ENCODE results near the gene HS1BP3.
A peak's percentile ranks its signal among the peaks of the same experiment; 100 is the strongest.

Gene HS1BP3

DNA sequence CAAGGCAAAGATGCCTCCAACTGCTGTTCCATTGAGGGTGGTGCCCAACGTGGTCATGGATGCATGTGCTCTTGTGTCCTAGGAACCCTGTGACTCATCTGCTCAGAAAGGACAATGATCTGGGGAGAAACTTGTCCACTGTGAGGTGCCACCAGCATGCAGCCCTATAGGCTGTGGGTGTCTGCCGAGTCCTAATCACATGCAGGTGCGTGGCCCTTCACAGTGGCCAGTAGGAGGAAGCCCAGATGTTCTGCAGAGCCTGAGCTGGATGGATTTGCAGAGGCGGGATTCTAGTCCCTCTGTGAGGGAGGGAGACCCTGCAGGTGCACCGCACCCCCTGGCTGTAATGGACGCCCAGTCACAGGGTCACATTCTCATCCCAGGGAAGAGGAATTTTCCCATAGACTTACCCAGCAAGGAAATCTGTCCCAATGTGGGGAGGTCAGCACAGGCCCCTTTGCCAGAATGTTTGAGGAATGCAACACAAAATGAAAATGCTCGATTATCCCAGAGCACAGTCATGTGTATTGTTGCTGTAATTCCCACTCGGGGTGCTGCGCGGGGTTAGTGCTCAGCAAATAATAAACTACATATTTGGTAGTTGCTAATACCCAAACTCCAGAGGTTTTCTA lies 30.0 kb upstream of the HS1BP3 start:
- Mint-ChIP-seq H3K4me1 (peaks cover 13 to 22% of the 10 kb centered on the region in 2 donors), H3K27ac (no peak overlapping the region), H3K36me3 (peaks cover 31 to 54% of the 10 kb centered on the region in 2 donors), H3K9me3 (no peaks in the 10 kb centered on the region), H3K27me3 (no peaks in the 10 kb centered on the region), H3K4me3 (no peak overlapping the region)
- no peak for ATAC-seq (replicated peaks)
- no peak for DNase-seq

DNA sequence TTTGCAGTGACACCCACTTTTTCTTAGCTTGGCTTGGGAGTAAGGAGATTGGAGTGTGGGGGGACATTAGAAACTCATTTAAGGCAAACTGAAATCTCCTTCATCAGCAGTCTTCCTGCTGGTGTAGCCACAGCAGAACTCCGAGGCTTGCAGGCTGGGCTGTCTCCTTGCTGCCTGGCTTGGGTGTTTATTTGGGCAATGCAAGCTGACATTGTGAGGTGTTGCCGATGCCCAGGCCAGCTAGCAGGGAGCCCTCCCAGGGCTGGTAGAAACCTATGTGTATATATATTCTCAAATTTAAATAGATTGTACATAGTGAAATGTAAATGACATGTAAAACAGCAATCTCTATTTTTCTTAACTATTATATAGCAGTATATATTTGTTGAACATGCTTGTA lies 27.9 kb upstream of the HS1BP3 start:
- no peak for ATAC-seq (replicated peaks)
- Mint-ChIP-seq H3K4me1 (peaks cover 23 to 37% of the 10 kb centered on the region in 2 donors), H3K9me3 (no peaks in the 10 kb centered on the region), H3K36me3 (peaks cover 21 to 42% of the 10 kb centered on the region in 2 donors), H3K27ac (no peak overlapping the region), H3K4me3 (no peak overlapping the region), H3K27me3 (peaks cover 0 to under 1% of the 10 kb centered on the region in 2 donors)
- no peak for DNase-seq

DNA sequence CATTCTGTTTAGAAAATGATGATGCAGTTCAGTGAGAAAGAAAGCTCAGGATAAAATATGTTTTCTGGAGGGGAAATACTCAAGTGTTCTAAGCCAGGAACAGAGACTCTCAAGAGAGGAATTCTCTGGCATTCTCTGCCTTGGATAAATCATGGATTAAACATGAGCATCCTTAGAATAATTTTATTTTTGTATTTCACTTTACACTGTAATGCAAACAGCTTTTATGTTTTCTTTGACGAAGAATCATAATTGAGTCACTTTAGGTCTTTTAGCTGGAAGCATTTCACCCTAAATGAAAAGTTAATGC lies 27.1 kb upstream of the HS1BP3 start:
- DNase-seq (no peak), ATAC-seq (replicated peaks) (no peak)
- Mint-ChIP-seq H3K4me3 (peak overlapping the region in 1 of 2 donors; percentile 22), H3K9me3 (no peaks in the 10 kb centered on the region), H3K4me1 (peaks cover 23 to 37% of the 10 kb centered on the region in 2 donors), H3K36me3 (peaks cover 16 to 38% of the 10 kb centered on the region in 2 donors), H3K27ac (no peak overlapping the region), H3K27me3 (peaks cover 4% of the 10 kb centered on the region in 2 donors)

DNA sequence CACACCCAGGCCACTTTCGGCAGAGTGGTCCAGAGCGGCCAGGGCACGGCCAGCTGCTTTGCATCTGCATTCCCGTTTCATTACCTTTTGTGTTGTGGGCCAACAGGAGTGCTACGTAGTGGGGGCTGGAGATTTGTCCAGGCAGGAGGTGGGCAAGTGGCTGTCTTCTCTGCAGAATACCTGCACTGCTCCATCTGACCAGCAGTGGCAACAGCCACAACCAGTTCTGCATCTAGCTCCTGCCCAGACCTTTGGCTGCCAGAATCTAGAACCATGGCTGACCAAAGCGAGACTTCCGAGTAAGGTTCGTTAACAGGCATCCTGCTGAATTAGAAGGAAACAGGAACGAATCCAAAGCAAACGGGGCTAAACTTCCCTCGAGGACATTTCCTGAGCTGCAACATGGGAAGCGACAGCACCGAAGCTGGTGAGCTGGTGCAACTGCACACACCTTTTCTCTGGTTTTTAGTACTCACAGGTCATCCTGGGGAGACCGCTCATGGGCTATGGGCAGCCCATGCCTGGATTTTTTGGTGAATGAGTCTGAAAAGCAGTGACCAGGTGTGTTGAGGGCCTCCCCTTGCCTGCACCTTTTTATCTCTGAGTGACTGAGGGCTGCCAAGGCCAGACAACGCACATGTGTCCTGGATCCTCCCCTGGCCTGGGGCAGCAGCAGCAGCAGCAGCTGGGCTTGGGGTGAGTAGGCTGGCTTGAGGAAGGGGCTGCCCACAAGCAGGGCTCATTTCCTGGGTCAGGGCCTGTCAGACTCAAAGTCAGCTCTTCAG lies 26.6 kb upstream of the HS1BP3 start:
- peaks cover 12 to 32% of the 10 kb centered on the region in 2 donors for H3K36me3 Mint-ChIP-seq
- ATAC-seq (replicated peaks) (peak in 1 of 2 donors; percentile 19), DNase-seq (no peak)
- H3K4me3 Mint-ChIP-seq = peak overlapping the region in 1 of 2 donors; percentile 22
- H3K4me1 Mint-ChIP-seq = peaks cover 23 to 39% of the 10 kb centered on the region in 2 donors
- H3K27me3 Mint-ChIP-seq = peaks cover 5 to 9% of the 10 kb centered on the region in 2 donors
- peak overlapping the region; percentile 65 for H3K27ac Mint-ChIP-seq
- no peaks in the 10 kb centered on the region for H3K9me3 Mint-ChIP-seq

DNA sequence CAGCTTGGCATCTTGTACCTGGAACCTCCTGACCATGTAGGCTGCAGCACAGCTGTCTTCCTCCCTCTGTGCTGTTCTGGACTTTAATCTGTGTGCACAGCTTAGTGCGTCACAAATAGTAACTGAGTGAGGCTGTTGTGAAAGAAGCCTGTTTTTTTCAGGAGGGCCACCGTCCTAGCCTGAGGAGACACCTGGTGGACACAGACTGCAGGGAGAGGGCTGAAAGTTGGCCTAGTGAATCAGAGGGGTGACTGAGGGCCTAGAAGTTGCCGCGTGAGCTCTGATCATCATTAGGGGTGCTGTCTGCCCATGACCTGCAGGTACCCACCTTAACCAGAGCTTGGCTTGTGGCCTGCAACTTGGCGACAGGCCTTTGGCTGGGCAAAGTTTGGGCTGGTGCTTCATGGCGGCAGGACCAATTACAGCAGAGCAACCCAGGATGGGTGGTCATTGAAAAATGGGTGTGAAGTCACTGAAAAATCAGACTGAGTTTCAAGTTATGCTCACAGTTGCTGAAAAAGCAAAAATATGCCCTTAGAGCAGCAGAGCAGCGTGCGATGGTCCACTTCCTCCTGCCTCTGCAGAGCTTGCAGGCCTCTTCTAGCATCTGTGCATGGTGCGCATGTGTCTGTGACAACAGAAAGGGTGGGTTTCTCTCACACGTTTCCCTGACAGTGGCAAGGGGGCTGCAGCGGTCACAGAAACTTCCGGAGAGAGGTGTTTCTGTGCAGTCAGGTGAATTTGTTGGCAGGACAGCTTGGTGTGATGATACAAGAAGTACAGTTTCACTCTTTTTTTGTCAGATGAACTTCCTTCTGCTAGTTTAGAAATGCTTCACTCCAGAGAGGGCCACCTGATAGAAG lies 25.7 kb upstream of the HS1BP3 start:
- peak; percentile 79 to 80 for ATAC-seq (replicated peaks)
- peak overlapping the region in 1 of 2 donors; percentile 49 for H3K4me3 Mint-ChIP-seq
- peak; percentile 59 for DNase-seq

DNA sequence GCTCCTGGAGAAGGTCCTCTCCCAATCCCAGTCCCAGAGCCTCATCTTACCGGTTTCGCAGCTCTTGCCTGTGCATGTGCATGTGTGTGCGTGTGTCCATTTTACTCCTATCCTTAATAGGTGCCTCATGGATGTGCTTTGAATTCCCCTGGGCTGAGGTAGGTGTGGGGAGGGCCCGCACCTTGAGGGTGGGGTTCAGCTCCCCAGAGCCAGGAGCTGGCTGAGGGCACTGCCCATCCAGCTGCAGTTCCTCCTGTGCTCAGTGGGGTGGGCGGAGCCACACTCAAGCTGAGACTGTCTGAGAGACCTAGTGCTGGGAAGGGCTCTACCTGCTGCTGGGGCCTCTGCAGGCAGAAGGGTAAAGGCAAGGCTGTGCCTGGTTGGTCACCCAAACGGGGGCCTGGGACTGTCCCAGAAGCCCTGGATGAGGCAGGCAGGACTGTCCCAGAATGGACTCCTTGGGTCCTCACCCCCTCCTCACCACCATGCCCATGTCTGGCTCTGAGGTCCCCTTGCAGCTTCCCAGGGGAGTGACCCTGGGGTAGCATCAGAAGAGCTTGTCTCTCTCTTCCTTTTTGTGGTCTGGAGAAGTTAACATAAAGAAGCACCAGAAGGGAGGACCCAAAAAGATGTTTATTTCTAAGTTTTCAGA lies 24.9 kb upstream of the HS1BP3 start:
- DNase-seq = peak; percentile 41
- peak overlapping the region; percentile 57 for H3K27ac Mint-ChIP-seq
- peak overlapping the region; percentile 49 to 61 for H3K4me3 Mint-ChIP-seq

More for the DNA sequence above, 25.7 kb upstream of the HS1BP3 start:
- H3K4me1 Mint-ChIP-seq = peaks cover 26 to 48% of the 10 kb centered on the region in 2 donors
- H3K36me3 Mint-ChIP-seq = peaks cover 8 to 23% of the 10 kb centered on the region in 2 donors
- peaks cover 12 to 18% of the 10 kb centered on the region in 2 donors for H3K27me3 Mint-ChIP-seq
- no peaks in the 10 kb centered on the region for H3K9me3 Mint-ChIP-seq
- H3K27ac Mint-ChIP-seq = peak overlapping the region; percentile 57

DNA sequence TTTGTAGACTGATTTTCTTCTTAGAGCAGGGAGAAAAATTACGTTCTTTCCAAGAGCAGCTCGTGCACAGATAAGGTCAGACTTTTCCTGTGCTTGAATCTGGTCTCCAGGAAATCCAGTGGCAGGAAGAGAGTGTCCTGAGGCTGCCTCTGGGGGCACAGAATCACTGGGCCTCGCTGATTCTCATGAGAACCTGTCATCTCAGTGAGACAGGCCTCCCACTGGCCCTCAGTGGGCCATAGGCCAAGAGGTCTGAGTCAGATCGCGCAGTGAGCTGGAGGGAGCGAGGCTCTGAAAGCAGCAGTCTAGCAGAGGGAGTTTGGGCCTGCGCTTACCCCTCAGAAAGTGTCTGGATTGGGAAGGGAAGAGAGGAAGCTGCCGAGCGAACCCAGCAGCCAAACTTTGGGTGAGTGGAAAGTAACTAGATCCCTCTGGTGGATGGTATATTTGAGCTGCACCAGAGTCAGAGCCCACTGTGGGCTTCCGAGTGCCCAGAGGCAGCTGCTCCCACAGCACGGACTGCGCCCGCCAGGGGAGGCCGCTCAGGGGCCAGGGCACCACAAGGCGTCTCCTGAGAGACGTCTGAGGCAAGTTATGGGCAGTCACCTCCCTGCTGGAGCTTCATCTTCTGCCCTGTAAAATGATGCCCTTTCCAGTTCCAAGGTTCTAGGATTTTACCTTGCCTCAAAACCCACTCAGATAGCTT lies 24.2 kb upstream of the HS1BP3 start:
- H3K9me3 Mint-ChIP-seq = no peaks in the 10 kb centered on the region
- H3K4me3 Mint-ChIP-seq = peak overlapping the region in 1 of 2 donors; percentile 3
- H3K27ac Mint-ChIP-seq = no peak overlapping the region
- DNase-seq = no peak
- H3K27me3 Mint-ChIP-seq = peaks cover 21 to 31% of the 10 kb centered on the region in 2 donors
- H3K4me1 Mint-ChIP-seq = peaks cover 34 to 62% of the 10 kb centered on the region in 2 donors
- peaks cover 2 to 18% of the 10 kb centered on the region in 2 donors for H3K36me3 Mint-ChIP-seq
- no peak for ATAC-seq (replicated peaks)

More for the DNA sequence above, 24.9 kb upstream of the HS1BP3 start:
- Mint-ChIP-seq H3K9me3 (no peaks in the 10 kb centered on the region), H3K27me3 (peaks cover 18 to 24% of the 10 kb centered on the region in 2 donors), H3K36me3 (peaks cover 3 to 21% of the 10 kb centered on the region in 2 donors), H3K4me1 (peaks cover 32 to 55% of the 10 kb centered on the region in 2 donors)
- peak; percentile 79 to 85 for ATAC-seq (replicated peaks)

DNA sequence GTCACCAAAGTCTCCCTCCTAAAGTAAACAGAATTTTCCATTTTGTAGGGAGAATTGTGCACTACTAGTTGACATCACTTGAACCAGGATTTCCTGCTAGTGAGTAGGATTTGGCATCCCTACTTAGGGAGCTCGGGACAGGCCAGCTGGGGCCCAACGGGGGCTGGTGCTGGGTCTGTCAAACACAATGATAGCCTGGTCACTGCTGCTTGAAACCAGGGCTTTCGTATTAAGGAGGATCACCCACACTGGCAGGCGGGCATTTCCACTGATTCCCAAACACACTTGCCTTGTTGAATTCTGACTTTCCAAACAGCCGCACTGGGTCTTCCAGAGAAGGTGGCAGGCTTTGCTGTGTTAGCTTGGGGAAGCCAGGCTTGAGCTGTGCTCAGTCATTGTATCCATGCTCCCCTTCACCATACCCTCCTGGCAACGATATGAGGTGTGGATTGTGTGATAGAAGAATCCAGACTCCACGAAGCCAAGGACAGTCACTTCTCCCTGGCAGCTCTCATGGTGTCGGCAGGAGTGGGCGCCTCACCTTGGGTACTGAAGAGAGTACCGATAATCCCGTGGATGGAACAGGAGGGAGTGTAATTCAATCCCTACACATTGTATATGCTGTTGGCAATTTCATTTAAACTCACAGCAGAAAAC lies 23.5 kb upstream of the HS1BP3 start:
- DNase-seq = no peak
- H3K27ac Mint-ChIP-seq = no peak overlapping the region
- no peak for ATAC-seq (replicated peaks)
- H3K36me3 Mint-ChIP-seq = peaks cover 2 to 15% of the 10 kb centered on the region in 2 donors
- H3K4me1 Mint-ChIP-seq = peaks cover 39 to 69% of the 10 kb centered on the region in 2 donors
- no peaks in the 10 kb centered on the region for H3K9me3 Mint-ChIP-seq
- peaks cover 28 to 38% of the 10 kb centered on the region in 2 donors for H3K27me3 Mint-ChIP-seq
- peak overlapping the region in 1 of 2 donors; percentile 3 for H3K4me3 Mint-ChIP-seq

DNA sequence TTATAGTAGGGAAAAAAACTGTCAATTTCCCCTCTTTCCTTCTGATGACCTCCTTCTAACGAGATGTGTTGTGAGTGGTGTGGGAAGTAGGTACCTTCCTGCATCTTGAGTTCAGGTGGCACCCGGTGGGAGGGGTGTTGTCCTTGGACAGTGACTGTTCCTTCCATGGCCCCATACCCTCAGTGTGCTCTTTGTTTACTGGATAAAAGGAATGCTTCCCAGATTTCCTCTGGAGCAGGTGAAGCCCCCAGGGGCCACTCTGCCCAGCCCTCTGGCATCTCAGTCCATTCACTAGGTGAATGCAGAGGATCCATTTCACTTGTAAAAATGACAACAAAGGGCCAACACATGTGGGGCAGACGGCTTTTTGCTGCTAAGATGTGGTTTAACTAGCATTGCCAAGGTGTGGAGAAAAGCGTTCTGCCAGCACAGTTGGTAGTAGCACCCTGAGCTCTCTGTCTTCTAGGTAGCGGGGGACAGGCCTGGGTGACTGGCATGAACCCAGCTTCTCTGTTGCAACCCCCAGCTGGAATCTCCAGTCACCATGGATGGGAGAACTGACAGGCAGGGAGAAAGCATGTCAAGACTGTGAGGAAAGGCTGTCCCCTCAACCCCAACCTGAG lies 22.9 kb upstream of the HS1BP3 start:
- DNase-seq (no peak), ATAC-seq (replicated peaks) (no peak)
- peaks cover 31 to 45% of the 10 kb centered on the region in 2 donors for H3K27me3 Mint-ChIP-seq
- H3K4me1 Mint-ChIP-seq = peaks cover 40 to 76% of the 10 kb centered on the region in 2 donors
- H3K9me3 Mint-ChIP-seq = no peaks in the 10 kb centered on the region
- peaks cover 2 to 12% of the 10 kb centered on the region in 2 donors for H3K36me3 Mint-ChIP-seq
- H3K27ac Mint-ChIP-seq = no peak overlapping the region
- no peak overlapping the region for H3K4me3 Mint-ChIP-seq

DNA sequence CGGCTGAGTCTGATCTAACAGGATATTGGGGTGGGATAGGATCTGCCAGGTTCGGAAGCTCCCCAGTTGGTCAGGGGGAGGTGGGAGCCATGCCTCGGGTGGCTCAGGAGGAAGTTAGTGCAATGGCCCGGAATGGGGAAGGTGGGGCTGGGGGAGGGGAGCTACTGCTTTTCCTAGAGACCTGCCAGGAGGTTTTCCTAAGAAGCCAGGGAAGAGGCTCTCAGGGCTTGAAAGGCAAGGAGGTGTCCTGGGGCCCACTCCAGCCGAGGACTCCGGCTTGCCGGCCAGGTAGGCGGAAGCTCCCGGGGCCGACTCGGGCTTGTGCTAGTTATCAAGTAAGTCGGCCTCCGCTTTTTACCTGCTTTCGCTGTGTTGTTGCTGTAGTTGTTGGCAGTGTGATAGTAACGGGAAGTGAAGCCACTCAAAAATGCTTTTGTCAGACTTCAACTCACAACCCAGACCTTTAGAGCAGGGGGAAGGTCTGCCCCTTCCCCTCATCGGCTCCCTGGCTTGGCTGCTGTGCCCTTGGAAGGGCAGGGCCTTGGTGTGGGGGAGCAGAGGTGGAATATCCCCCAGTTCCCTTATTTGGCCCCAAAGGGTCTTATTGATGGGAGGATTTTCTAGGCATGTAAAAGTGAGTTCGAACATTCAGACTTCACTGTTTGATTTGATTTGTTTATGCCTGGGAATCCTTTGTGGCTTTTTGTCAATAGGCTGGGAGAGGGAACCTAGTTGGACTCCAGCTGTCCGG lies 21.5 kb upstream of the HS1BP3 start:
- H3K27me3 Mint-ChIP-seq = peaks cover 39 to 58% of the 10 kb centered on the region in 2 donors
- DNase-seq = no peak
- peak overlapping the region; percentile 46 to 56 for H3K4me3 Mint-ChIP-seq
- H3K27ac Mint-ChIP-seq = peak overlapping the region; percentile 81
- ATAC-seq (replicated peaks) = no peak
- peaks cover 2 to 12% of the 10 kb centered on the region in 2 donors for H3K36me3 Mint-ChIP-seq
- peaks cover 46 to 80% of the 10 kb centered on the region in 2 donors for H3K4me1 Mint-ChIP-seq
- no peaks in the 10 kb centered on the region for H3K9me3 Mint-ChIP-seq

DNA sequence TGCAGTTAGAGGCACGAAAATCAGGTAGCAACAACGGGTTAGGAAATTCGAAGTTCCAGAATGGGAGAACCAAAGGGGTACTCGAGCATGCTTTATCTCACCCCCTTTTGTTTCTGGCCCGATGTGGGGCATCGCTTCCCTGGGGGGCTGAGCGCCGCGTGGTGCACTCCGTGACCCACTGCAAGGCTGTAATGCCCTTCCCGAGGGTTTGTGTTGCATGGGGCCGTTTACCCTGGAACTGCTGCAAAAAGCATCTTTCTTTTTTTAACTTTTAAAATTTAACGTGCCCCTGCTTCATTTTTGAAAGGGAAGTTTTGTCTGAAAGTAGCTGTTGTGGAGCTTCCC lies 20.8 kb upstream of the HS1BP3 start:
- peaks cover 44 to 73% of the 10 kb centered on the region in 2 donors for H3K4me1 Mint-ChIP-seq
- H3K27ac Mint-ChIP-seq = peak overlapping the region; percentile 51
- peaks cover 39 to 60% of the 10 kb centered on the region in 2 donors for H3K27me3 Mint-ChIP-seq
- H3K9me3 Mint-ChIP-seq = no peaks in the 10 kb centered on the region
- H3K4me3 Mint-ChIP-seq = peak overlapping the region in 1 of 2 donors; percentile 46
- ATAC-seq (replicated peaks) (no peak), DNase-seq (no peak)
- H3K36me3 Mint-ChIP-seq = peaks cover under 1 to 12% of the 10 kb centered on the region in 2 donors

Measured in stimulated activated naive B cell treated with anti-CD40 and anti-IgM and Interleukin-4, amounts not matched to agents 10 μg/mL and 1 μg/mL and 100 μg/mL, for 72 hours (primary cell).